Activated T-cell treated with anti-CD3 and anti-CD28 coated beads, Interleukin-2, amount 50 U/mL, for 72 hours (primary cell): ENCODE data around the gene MAPK8IP3. TPM values are rescaled to one million over a fixed set of nuclear protein-coding genes. Genes with fewer than 3 reads are reported as not detected.
"Not testable (repeated sequence)": the region's sequence is repeated elsewhere in the genome, so short reads cannot be mapped to it uniquely, and the experiment has no call there.

ENCODE experiments used
- ATAC-seq, 2 donors: fragments of 150-1000 bp; cut with Tn5 transposase; replicated peaks in 1 of 2; 2 replicates each; pipeline ENCODE4 v1.10.0; 2021; ENCODE audit warnings: moderate library complexity in 2 of 2, mild to moderate bottlenecking in 1 of 2
- DNase-seq, 2 donors: peaks; one replicate each; pipeline ENCODE4 v3.0.0; 2021 to 2022; ENCODE audit warnings: mixed read lengths in 1 of 2
- H3K27ac Mint-ChIP-seq: one replicate; pipeline ENCODE4 v1.8.0; 2022; ENCODE audit warnings: mild to moderate bottlenecking, moderate library complexity, mixed read lengths
- H3K27me3 Mint-ChIP-seq: one replicate; pipeline ENCODE4 v1.8.0; 2022; ENCODE audit warnings: low read depth, mixed read lengths
- H3K36me3 Mint-ChIP-seq, 2 donors: one replicate each; pipeline ENCODE4 v1.8.0; 2022; ENCODE audit warnings: mixed read lengths in 2 of 2, mild to moderate bottlenecking in 1 of 2; ENCODE audit not compliant: insufficient read depth in 2 of 2
- H3K4me1 Mint-ChIP-seq: one replicate; pipeline ENCODE4 v1.8.0; 2022; ENCODE audit warnings: low read depth, mixed read lengths
- H3K4me3 Mint-ChIP-seq, 2 donors: one replicate each; pipeline ENCODE4 v1.8.0; 2022; ENCODE audit warnings: mild to moderate bottlenecking in 2 of 2, mixed read lengths in 2 of 2, moderate library complexity in 2 of 2
- H3K9me3 Mint-ChIP-seq, 2 donors: one replicate each; pipeline ENCODE4 v1.8.0; 2022; ENCODE audit warnings: mixed read lengths in 2 of 2
- total RNA-seq, 2 donors: library from RNA; stranded (reverse); gene quantifications; one replicate each; pipeline ENCODE4 v1.2.3, GENCODE V29; 2022

MAPK8IP3 gene
- total RNA-seq, 2 donors from 2014 or later: 92.7 to 118 TPM

GRCh38 chr16:1687427-1688316, 18.3 kb upstream of the MAPK8IP3 start:
- H3K36me3 Mint-ChIP-seq: peaks cover 6 to 17% of the 10 kb centered on the region in 2 donors
- peaks cover 13% of the 10 kb centered on the region for H3K4me1 Mint-ChIP-seq
- DNase-seq (no peak), ATAC-seq (no peak)
- no peaks in the 10 kb centered on the region for H3K27me3 Mint-ChIP-seq
- no peak overlapping the region for H3K27ac Mint-ChIP-seq
- no peak overlapping the region for H3K4me3 Mint-ChIP-seq
- no peaks in the 10 kb centered on the region for H3K9me3 Mint-ChIP-seq

GRCh38 chr16:1688807-1689560, 17.0 kb upstream of the MAPK8IP3 start:
- ATAC-seq (no peak), DNase-seq (no peak)
- peaks cover 13% of the 10 kb centered on the region for H3K4me1 Mint-ChIP-seq
- no peak overlapping the region for H3K4me3 Mint-ChIP-seq
- no peak overlapping the region for H3K27ac Mint-ChIP-seq
- peaks cover 3 to 20% of the 10 kb centered on the region in 2 donors for H3K36me3 Mint-ChIP-seq
- H3K27me3 Mint-ChIP-seq: no peaks in the 10 kb centered on the region
- H3K9me3 Mint-ChIP-seq: no peaks in the 10 kb centered on the region

- Mint-ChIP-seq H3K27me3 (no peaks in the 10 kb centered on the region), H3K36me3 (peaks cover 3 to 26% of the 10 kb centered on the region in 2 donors), H3K4me3 (no peak overlapping the region), H3K4me1 (peaks cover 13% of the 10 kb centered on the region), H3K27ac (no peak overlapping the region), H3K9me3 (no peaks in the 10 kb centered on the region)
- DNase-seq (no peak), ATAC-seq (no peak)
These were observed 16.1 kb upstream of the MAPK8IP3 start for GRCh38 chr16:1689853-1690252.

GRCh38 chr16:1690810-1691209, 15.2 kb upstream of the MAPK8IP3 start:
- H3K4me1 Mint-ChIP-seq: peaks cover 13% of the 10 kb centered on the region
- ATAC-seq: no peak
- H3K4me3 Mint-ChIP-seq: no peak overlapping the region
- H3K36me3 Mint-ChIP-seq: peaks cover 3 to 26% of the 10 kb centered on the region in 2 donors
- no peaks in the 10 kb centered on the region for H3K9me3 Mint-ChIP-seq
- no peak for DNase-seq
- peak overlapping the region; percentile 87 for H3K27ac Mint-ChIP-seq
- no peaks in the 10 kb centered on the region for H3K27me3 Mint-ChIP-seq

- peak overlapping the region; percentile 87 for H3K27ac Mint-ChIP-seq
- no peak overlapping the region for H3K4me3 Mint-ChIP-seq
- DNase-seq (no peak), ATAC-seq (no peak)
- H3K27me3 Mint-ChIP-seq: no peaks in the 10 kb centered on the region
- H3K9me3 Mint-ChIP-seq: no peaks in the 10 kb centered on the region
- H3K4me1 Mint-ChIP-seq: peaks cover 13% of the 10 kb centered on the region
- peaks cover 3 to 26% of the 10 kb centered on the region in 2 donors for H3K36me3 Mint-ChIP-seq
These were observed 14.7 kb upstream of the MAPK8IP3 start for GRCh38 chr16:1691276-1691675.

GRCh38 chr16:1691956-1692355, 14.0 kb upstream of the MAPK8IP3 start:
- H3K4me3 Mint-ChIP-seq: no peak overlapping the region
- H3K27me3 Mint-ChIP-seq: no peaks in the 10 kb centered on the region
- peaks cover 5 to 29% of the 10 kb centered on the region in 2 donors for H3K36me3 Mint-ChIP-seq
- no peaks in the 10 kb centered on the region for H3K9me3 Mint-ChIP-seq
- ATAC-seq (no peak), DNase-seq (no peak)
- no peak overlapping the region for H3K27ac Mint-ChIP-seq
- H3K4me1 Mint-ChIP-seq: peaks cover 13% of the 10 kb centered on the region

GRCh38 chr16:1696863-1697262, 9.1 kb upstream of the MAPK8IP3 start:
- Mint-ChIP-seq H3K9me3 (no peaks in the 10 kb centered on the region), H3K27me3 (no peaks in the 10 kb centered on the region), H3K4me1 (no peaks in the 10 kb centered on the region), H3K36me3 (peaks cover 3 to 17% of the 10 kb centered on the region in 2 donors), H3K27ac (no peak overlapping the region), H3K4me3 (no peak overlapping the region)
- ATAC-seq: no peak
- DNase-seq: no peak

- peaks cover 2 to 17% of the 10 kb centered on the region in 2 donors for H3K36me3 Mint-ChIP-seq
- no peak overlapping the region for H3K4me3 Mint-ChIP-seq
- H3K27me3 Mint-ChIP-seq: no peaks in the 10 kb centered on the region
- H3K9me3 Mint-ChIP-seq: no peaks in the 10 kb centered on the region
- no peak overlapping the region for H3K27ac Mint-ChIP-seq
- no peaks in the 10 kb centered on the region for H3K4me1 Mint-ChIP-seq
- DNase-seq: no peak
- ATAC-seq: no peak
These were observed 7.3 kb upstream of the MAPK8IP3 start for GRCh38 chr16:1698680-1699079.

GRCh38 chr16:1700246-1700645, 5.7 kb upstream of the MAPK8IP3 start:
- H3K9me3 Mint-ChIP-seq: no peaks in the 10 kb centered on the region
- peak overlapping the region; percentile 60 for H3K27ac Mint-ChIP-seq
- DNase-seq (no peak), ATAC-seq (no peak)
- no peaks in the 10 kb centered on the region for H3K27me3 Mint-ChIP-seq
- H3K4me1 Mint-ChIP-seq: peaks cover 12% of the 10 kb centered on the region
- H3K4me3 Mint-ChIP-seq: no peak overlapping the region
- H3K36me3 Mint-ChIP-seq: peaks cover 2 to 11% of the 10 kb centered on the region in 2 donors

GRCh38 chr16:1701216-1701878, 4.6 kb upstream of the MAPK8IP3 start:
- Mint-ChIP-seq H3K36me3 (peaks cover 2 to 11% of the 10 kb centered on the region in 2 donors), H3K27me3 (no peaks in the 10 kb centered on the region), H3K9me3 (no peaks in the 10 kb centered on the region), H3K27ac (no peak overlapping the region), H3K4me3 (no peak overlapping the region), H3K4me1 (peaks cover 15% of the 10 kb centered on the region)
- DNase-seq (no peak), ATAC-seq (no peak)

GRCh38 chr16:1705324-1705687, 689 bp upstream of the MAPK8IP3 start:
- H3K27me3 Mint-ChIP-seq, H3K36me3 Mint-ChIP-seq, H3K9me3 Mint-ChIP-seq, DNase-seq: not testable (repeated sequence)
- Mint-ChIP-seq H3K4me1 (peaks cover 36% of the 10 kb centered on the region), H3K27ac (peak overlapping the region; percentile 99), H3K4me3 (peak overlapping the region; percentile 92 to 100)
- peak; percentile 24 to 32 for ATAC-seq

GRCh38 chr16:1706386-1707192, 594 bp downstream of the MAPK8IP3 start:
- peak overlapping the region; percentile 92 to 100 for H3K4me3 Mint-ChIP-seq
- peak overlapping the region; percentile 87 for H3K27ac Mint-ChIP-seq
- H3K27me3 Mint-ChIP-seq: no peaks in the 10 kb centered on the region
- H3K4me1 Mint-ChIP-seq: peaks cover 36% of the 10 kb centered on the region
- H3K36me3 Mint-ChIP-seq: peaks cover 2 to 5% of the 10 kb centered on the region in 2 donors
- ATAC-seq: peak; percentile 24 to 39
- DNase-seq: peak; percentile 51 to 55
- no peaks in the 10 kb centered on the region for H3K9me3 Mint-ChIP-seq
